Measurements from ENCODE around the gene THRSP. TPM values are rescaled to one million over a fixed set of nuclear protein-coding genes. Genes with fewer than 3 reads are reported as not detected.

The THRSP gene
- total and polyA plus RNA-seq, 2 donors (not counting 1 experiment from before 2014, with no cell fraction given): under 0.01 to 0.19 TPM

GRCh38 chr11:78094250-78094649 lies 30.6 kb downstream of the THRSP start:
- DNase-seq (ENCODE audit: low read depth in 2 of 2): no peak
- H3K27ac ChIP-seq (ENCODE audit: insufficient read depth, low read length): no peak overlapping the region
- TF ChIP-seq EZH2 (IDR thresholded peaks at IDR 0.05; ENCODE audit: low read length, missing control alignments) (no peak), CTCF (conservative IDR thresholded peaks at IDR 0.05 in 1 of 2, IDR thresholded peaks at IDR 0.05 in 1 of 2; ENCODE audit: low read depth in 1 of 2, low read length in 2 of 2) (no peak)

GRCh38 chr11:78097666-78098385 lies 34.2 kb downstream of the THRSP start:
- no peaks in the 10 kb centered on the region for H4K20me1 ChIP-seq (ENCODE audit: control insufficient read depth, extremely low read depth, insufficient read depth, low read length)
- no peaks in the 10 kb centered on the region for H3K9me3 ChIP-seq (ENCODE audit: control insufficient read depth, insufficient read depth, low read depth, low read length)
- no peaks in the 10 kb centered on the region for H3K79me2 ChIP-seq (ENCODE audit: control insufficient read depth, insufficient read depth, low read length)
- DNase-seq (ENCODE audit: low read depth in 2 of 2): no peak
- TF ChIP-seq EZH2 (IDR thresholded peaks at IDR 0.05; ENCODE audit: low read length, missing control alignments): no peak
- TF ChIP-seq CTCF (conservative IDR thresholded peaks at IDR 0.05 in 1 of 2, IDR thresholded peaks at IDR 0.05 in 1 of 2; ENCODE audit: low read depth in 1 of 2, low read length in 2 of 2): no peak
- H2AFZ ChIP-seq (ENCODE audit: low read length): no peak overlapping the region
- H3K4me1 ChIP-seq (ENCODE audit: control insufficient read depth, extremely low read depth, insufficient read depth, low read length): no peaks in the 10 kb centered on the region
- H3K27me3 ChIP-seq (ENCODE audit: control insufficient read depth, insufficient read depth, low read length): no peaks in the 10 kb centered on the region
- no peak overlapping the region for H3K9ac ChIP-seq (ENCODE audit: insufficient read depth, low read length)
- H3K4me2 ChIP-seq (ENCODE audit: extremely low read depth, insufficient read depth, low read length): no peak overlapping the region
- no peak overlapping the region for H3K27ac ChIP-seq (ENCODE audit: insufficient read depth, low read length)
- no peak overlapping the region for H3K4me3 ChIP-seq (replicated peaks in 1 of 4; ENCODE audit: control extremely low read depth in 1 of 4, insufficient read depth in 1 of 4, low read depth in 3 of 4, low read length in 4 of 4)
- peaks cover 5% of the 10 kb centered on the region for H3K36me3 ChIP-seq (ENCODE audit: control insufficient read depth, insufficient read depth, low read length)

More at GRCh38 chr11:78094250-78094649, 30.6 kb downstream of the THRSP start:
- no peaks in the 10 kb centered on the region for H3K9me3 ChIP-seq (ENCODE audit: control insufficient read depth, insufficient read depth, low read depth, low read length)
- no peaks in the 10 kb centered on the region for H3K36me3 ChIP-seq (ENCODE audit: control insufficient read depth, insufficient read depth, low read length)
- no peak overlapping the region for H3K4me3 ChIP-seq (replicated peaks in 1 of 4; ENCODE audit: control extremely low read depth in 1 of 4, insufficient read depth in 1 of 4, low read depth in 3 of 4, low read length in 4 of 4)
- H3K4me2 ChIP-seq (ENCODE audit: extremely low read depth, insufficient read depth, low read length): no peak overlapping the region
- no peaks in the 10 kb centered on the region for H3K27me3 ChIP-seq (ENCODE audit: control insufficient read depth, insufficient read depth, low read length)
- no peaks in the 10 kb centered on the region for H3K79me2 ChIP-seq (ENCODE audit: control insufficient read depth, insufficient read depth, low read length)
- no peak overlapping the region for H3K9ac ChIP-seq (ENCODE audit: insufficient read depth, low read length)
- H4K20me1 ChIP-seq (ENCODE audit: control insufficient read depth, extremely low read depth, insufficient read depth, low read length): no peaks in the 10 kb centered on the region
- H2AFZ ChIP-seq (ENCODE audit: low read length): no peak overlapping the region
- H3K4me1 ChIP-seq (ENCODE audit: control insufficient read depth, extremely low read depth, insufficient read depth, low read length): no peaks in the 10 kb centered on the region

GRCh38 chr11:78099666-78100065 lies 36.0 kb downstream of the THRSP start:
- Histone ChIP-seq H3K4me2 (ENCODE audit: extremely low read depth, insufficient read depth, low read length) (no peak overlapping the region), H3K9ac (ENCODE audit: insufficient read depth, low read length) (no peak overlapping the region), H3K27me3 (ENCODE audit: control insufficient read depth, insufficient read depth, low read length) (no peaks in the 10 kb centered on the region), H3K36me3 (ENCODE audit: control insufficient read depth, insufficient read depth, low read length) (peaks cover 5% of the 10 kb centered on the region), H3K27ac (ENCODE audit: insufficient read depth, low read length) (no peak overlapping the region), H2AFZ (ENCODE audit: low read length) (no peak overlapping the region), H3K4me3 (replicated peaks in 1 of 4; ENCODE audit: control extremely low read depth in 1 of 4, insufficient read depth in 1 of 4, low read depth in 3 of 4, low read length in 4 of 4) (no peak overlapping the region), H4K20me1 (ENCODE audit: control insufficient read depth, extremely low read depth, insufficient read depth, low read length) (no peaks in the 10 kb centered on the region), H3K79me2 (ENCODE audit: control insufficient read depth, insufficient read depth, low read length) (no peaks in the 10 kb centered on the region), H3K4me1 (ENCODE audit: control insufficient read depth, extremely low read depth, insufficient read depth, low read length) (no peaks in the 10 kb centered on the region), H3K9me3 (ENCODE audit: control insufficient read depth, insufficient read depth, low read depth, low read length) (no peaks in the 10 kb centered on the region)
- no peak for TF ChIP-seq CTCF (conservative IDR thresholded peaks at IDR 0.05 in 1 of 2, IDR thresholded peaks at IDR 0.05 in 1 of 2; ENCODE audit: low read depth in 1 of 2, low read length in 2 of 2)
- no peak for TF ChIP-seq EZH2 (IDR thresholded peaks at IDR 0.05; ENCODE audit: low read length, missing control alignments)
- DNase-seq (ENCODE audit: low read depth in 2 of 2): no peak

Measured in fibroblast of lung (primary cell).